ENCODE data around the gene LYPD6B. TPM values are rescaled to one million over a fixed set of nuclear protein-coding genes. Genes with fewer than 3 reads are reported as not detected.

Gene LYPD6B
- total and polyA plus RNA-seq, 2 experiments from 2014 or later = 1.7 to 3.6 TPM

- no peak for TF ChIP-seq ZNF462 (CRISPR knock-in tag; IDR thresholded peaks at IDR 0.05)
- no peak for TF ChIP-seq NANOG (IDR thresholded peaks at IDR 0.05; ENCODE audit: borderline replicate concordance)
- TF ChIP-seq ETS1 (IDR thresholded peaks at IDR 0.05) = no peak
These were observed 20.4 kb downstream of the LYPD6B start (continued) for GRCh38 chr2:149058936-149059335.

- H2AFZ ChIP-seq = no peak overlapping the region
- DNase-seq (ENCODE audit: low spot score) (no peak), ATAC-seq (no peak; the same call in 2 of the 3 replicates)
- no peaks in the 10 kb centered on the region for H3F3A ChIP-seq (replicated peaks; ENCODE audit: low read depth)
- H4K20me1 ChIP-seq (replicated peaks; ENCODE audit: insufficient read depth) = no peaks in the 10 kb centered on the region
- no peak overlapping the region for H3K4me3 ChIP-seq
- Mint-ChIP-seq H3K4me1 (peaks cover 3% of the 10 kb centered on the region; the same call in 2 of the 3 replicates), H3K27ac (no peak overlapping the region), H3K9me3 (no peaks in the 10 kb centered on the region), H3K36me3 (ENCODE audit: low read depth) (no peaks in the 10 kb centered on the region), H3K27me3 (ENCODE audit: insufficient read depth, low read depth, poor library complexity) (peaks cover 2% of the 10 kb centered on the region), H3K4me3 (no peak overlapping the region)
- no peaks in the 10 kb centered on the region for H3K27me3 ChIP-seq (ENCODE audit: insufficient read depth)
- H3K79me2 ChIP-seq (replicated peaks; ENCODE audit: insufficient read depth) = no peaks in the 10 kb centered on the region
- H3K27ac ChIP-seq (ENCODE audit: low read depth) = no peak overlapping the region
- no peaks in the 10 kb centered on the region for H3K36me3 ChIP-seq (ENCODE audit: insufficient read depth)
- no peaks in the 10 kb centered on the region for H3K4me1 ChIP-seq (ENCODE audit: insufficient read depth)
- no peaks in the 10 kb centered on the region for H3K9me2 ChIP-seq (ENCODE audit: insufficient read depth)
- no peak overlapping the region for H3K4me2 ChIP-seq
- TF ChIP-seq CTCF (conservative IDR thresholded peaks at IDR 0.05; ENCODE audit: low read depth in 2 of 2) (no peak), REST (IDR thresholded peaks at IDR 0.05; ENCODE audit: unreplicated experiment) (no peak), EZH2 (IDR thresholded peaks at IDR 0.05; ENCODE audit: low read depth, unreplicated experiment) (no peak), ZNF114 (CRISPR knock-in tag; IDR thresholded peaks at IDR 0.05) (no peak), CREB1 (CRISPR knock-in tag; IDR thresholded peaks at IDR 0.05; ENCODE audit: low read depth) (no peak), ETS1 (IDR thresholded peaks at IDR 0.05) (no peak), STAT1 (IDR thresholded peaks at IDR 0.05; ENCODE audit: unreplicated experiment) (no peak), EZH2phosphoT487 (IDR thresholded peaks at IDR 0.05; ENCODE audit: unreplicated experiment) (no peak), POLR2AphosphoS5 (IDR thresholded peaks at IDR 0.05; ENCODE audit: low read depth) (no peak)
These were observed 21.3 kb downstream of the LYPD6B start for GRCh38 chr2:149059822-149060221.
